Measurements from ENCODE around the gene JUN. TPM values are rescaled to one million over a fixed set of nuclear protein-coding genes. Genes with fewer than 3 reads are reported as not detected.

Gene JUN
- total RNA-seq, 3 donors from 2014 or later: 19.9 to 27.3 (median 24.5) TPM

GRCh38 chr1:58799650-58800049 is 15.8 kb upstream of the JUN start:
- DNase-seq: no peak
- Mint-ChIP-seq H3K27me3 (ENCODE audit: low read depth) (no peaks in the 10 kb centered on the region), H3K4me1 (ENCODE audit: low read depth) (peaks cover 4% of the 10 kb centered on the region), H3K36me3 (ENCODE audit: insufficient read depth) (peaks cover 11% of the 10 kb centered on the region), H3K4me3 (no peak overlapping the region), H3K9me3 (no peaks in the 10 kb centered on the region)
- no peak for ATAC-seq

- H3K4me3 Mint-ChIP-seq: no peak overlapping the region
- H3K4me1 Mint-ChIP-seq (ENCODE audit: low read depth): peaks cover 9% of the 10 kb centered on the region
- H3K9me3 Mint-ChIP-seq: no peaks in the 10 kb centered on the region
- peaks cover 10% of the 10 kb centered on the region for H3K36me3 Mint-ChIP-seq (ENCODE audit: insufficient read depth)
- DNase-seq (no peak), ATAC-seq (no peak)
- no peaks in the 10 kb centered on the region for H3K27me3 Mint-ChIP-seq (ENCODE audit: low read depth)
Measured at GRCh38 chr1:58798910-58799442, 15.1 kb upstream of the JUN start.

- Mint-ChIP-seq H3K27me3 (ENCODE audit: low read depth) (no peaks in the 10 kb centered on the region), H3K9me3 (no peaks in the 10 kb centered on the region), H3K36me3 (ENCODE audit: insufficient read depth) (peaks cover 8% of the 10 kb centered on the region), H3K4me3 (no peak overlapping the region), H3K4me1 (ENCODE audit: low read depth) (peaks cover 18% of the 10 kb centered on the region)
- ATAC-seq: no peak
- no peak for DNase-seq
Measured at GRCh38 chr1:58796416-58796815, 12.6 kb upstream of the JUN start.

GRCh38 chr1:58794585-58794984 is 10.7 kb upstream of the JUN start:
- DNase-seq (no peak), ATAC-seq (no peak)
- no peak overlapping the region for H3K4me3 Mint-ChIP-seq
- peaks cover 29% of the 10 kb centered on the region for H3K4me1 Mint-ChIP-seq (ENCODE audit: low read depth)
- no peaks in the 10 kb centered on the region for H3K9me3 Mint-ChIP-seq
- H3K27me3 Mint-ChIP-seq (ENCODE audit: low read depth): no peaks in the 10 kb centered on the region
- peaks cover 9% of the 10 kb centered on the region for H3K36me3 Mint-ChIP-seq (ENCODE audit: insufficient read depth)

GRCh38 chr1:58792846-58793245 is 9.0 kb upstream of the JUN start:
- no peak for ATAC-seq
- Mint-ChIP-seq H3K4me3 (no peak overlapping the region), H3K27me3 (ENCODE audit: low read depth) (no peaks in the 10 kb centered on the region), H3K36me3 (ENCODE audit: insufficient read depth) (peaks cover 19% of the 10 kb centered on the region), H3K4me1 (ENCODE audit: low read depth) (peaks cover 34% of the 10 kb centered on the region), H3K9me3 (peaks cover 12% of the 10 kb centered on the region)
- DNase-seq: no peak

- Mint-ChIP-seq H3K27me3 (ENCODE audit: low read depth) (no peaks in the 10 kb centered on the region), H3K4me3 (no peak overlapping the region), H3K9me3 (peaks cover 13% of the 10 kb centered on the region), H3K4me1 (ENCODE audit: low read depth) (peaks cover 34% of the 10 kb centered on the region), H3K36me3 (ENCODE audit: insufficient read depth) (peaks cover 17% of the 10 kb centered on the region)
- no peak for DNase-seq
- ATAC-seq: no peak
Measured at GRCh38 chr1:58791106-58791505, 7.3 kb upstream of the JUN start.

GRCh38 chr1:58789996-58790660 is 6.3 kb upstream of the JUN start:
- no peaks in the 10 kb centered on the region for H3K27me3 Mint-ChIP-seq (ENCODE audit: low read depth)
- DNase-seq: no peak
- H3K36me3 Mint-ChIP-seq (ENCODE audit: insufficient read depth): peaks cover 17% of the 10 kb centered on the region
- no peak overlapping the region for H3K4me3 Mint-ChIP-seq
- H3K4me1 Mint-ChIP-seq (ENCODE audit: low read depth): peaks cover 33% of the 10 kb centered on the region
- peaks cover 13% of the 10 kb centered on the region for H3K9me3 Mint-ChIP-seq
- no peak for ATAC-seq

GRCh38 chr1:58789322-58789856 is 5.5 kb upstream of the JUN start:
- Mint-ChIP-seq H3K27me3 (ENCODE audit: low read depth) (no peaks in the 10 kb centered on the region), H3K4me1 (ENCODE audit: low read depth) (peaks cover 29% of the 10 kb centered on the region), H3K4me3 (no peak overlapping the region), H3K36me3 (ENCODE audit: insufficient read depth) (peaks cover 17% of the 10 kb centered on the region), H3K9me3 (peaks cover 13% of the 10 kb centered on the region)
- ATAC-seq: no peak
- DNase-seq: no peak

- Mint-ChIP-seq H3K4me3 (no peak overlapping the region), H3K27me3 (ENCODE audit: low read depth) (no peaks in the 10 kb centered on the region), H3K4me1 (ENCODE audit: low read depth) (peaks cover 20% of the 10 kb centered on the region), H3K36me3 (ENCODE audit: insufficient read depth) (peaks cover 17% of the 10 kb centered on the region), H3K9me3 (peaks cover 13% of the 10 kb centered on the region)
- ATAC-seq: no peak
- no peak for DNase-seq
Measured at GRCh38 chr1:58788259-58788658, 4.4 kb upstream of the JUN start.

- Mint-ChIP-seq H3K36me3 (ENCODE audit: insufficient read depth) (peaks cover 17% of the 10 kb centered on the region), H3K9me3 (peaks cover 13% of the 10 kb centered on the region), H3K4me3 (no peak overlapping the region), H3K4me1 (ENCODE audit: low read depth) (peaks cover 28% of the 10 kb centered on the region), H3K27me3 (ENCODE audit: low read depth) (no peaks in the 10 kb centered on the region)
- no peak for ATAC-seq
- no peak for DNase-seq
Measured at GRCh38 chr1:58786927-58787245, 3.0 kb upstream of the JUN start.

GRCh38 chr1:58786184-58786926 is 2.5 kb upstream of the JUN start:
- Mint-ChIP-seq H3K27me3 (ENCODE audit: low read depth) (no peaks in the 10 kb centered on the region), H3K4me3 (peak overlapping the region; percentile 15), H3K4me1 (ENCODE audit: low read depth) (peaks cover 31% of the 10 kb centered on the region), H3K36me3 (ENCODE audit: insufficient read depth) (peaks cover 18% of the 10 kb centered on the region), H3K9me3 (peaks cover 13% of the 10 kb centered on the region)
- DNase-seq (no peak), ATAC-seq (no peak)

- H3K27me3 Mint-ChIP-seq (ENCODE audit: low read depth): no peaks in the 10 kb centered on the region
- H3K9me3 Mint-ChIP-seq: peaks cover 13% of the 10 kb centered on the region
- DNase-seq (peak; percentile 13), ATAC-seq (no peak)
- H3K36me3 Mint-ChIP-seq (ENCODE audit: insufficient read depth): peaks cover 18% of the 10 kb centered on the region
- peaks cover 28% of the 10 kb centered on the region for H3K4me1 Mint-ChIP-seq (ENCODE audit: low read depth)
- H3K4me3 Mint-ChIP-seq: peak overlapping the region; percentile 94
Measured at GRCh38 chr1:58785442-58786058, 1.7 kb upstream of the JUN start.

- peaks cover 29% of the 10 kb centered on the region for H3K4me1 Mint-ChIP-seq (ENCODE audit: low read depth)
Measured at GRCh38 chr1:58784758-58785441, 1.1 kb upstream of the JUN start.

More at GRCh38 chr1:58784758-58785441, 1.1 kb upstream of the JUN start:
- H3K36me3 Mint-ChIP-seq (ENCODE audit: insufficient read depth): peaks cover 18% of the 10 kb centered on the region
- H3K4me3 Mint-ChIP-seq: peak overlapping the region; percentile 94
- DNase-seq (peak; percentile 77), ATAC-seq (peak; percentile 3 to 6)
- H3K9me3 Mint-ChIP-seq: peaks cover 13% of the 10 kb centered on the region
- peaks cover 2% of the 10 kb centered on the region for H3K27me3 Mint-ChIP-seq (ENCODE audit: low read depth)
